Renal pelvis (tissue), 4 donors: ENCODE results near the gene SORCS2. TPM values are rescaled to one million over a fixed set of nuclear protein-coding genes. Genes with fewer than 3 reads are reported as not detected.

Source experiments
- DNase-seq: peaks from one replicate; pipeline ENCODE4 v3.0.0-alpha.2; 2013
- polyA plus RNA-seq, 3 donors: library from polyadenylated mRNA; unstranded; fragments of 120-200 nt; gene quantifications; one replicate each; pipeline ENCODE4 v1.2.1, GENCODE V29; 2013; ENCODE audit not compliant: insufficient read length in 3 of 3

SORCS2 gene
- polyA plus RNA-seq, 3 donors, result 5.2 to 11.7 (median 11.1) TPM

- no peak for DNase-seq
Observed at GRCh38 chr4:7302781-7303404, 110.6 kb downstream of the SORCS2 start.

GRCh38 chr4:7303561-7303960 is 111.2 kb downstream of the SORCS2 start:
- DNase-seq, result no peak

GRCh38 chr4:7304436-7304835 is 112.1 kb downstream of the SORCS2 start:
- no peak for DNase-seq

GRCh38 chr4:7306021-7306965 is 114.0 kb downstream of the SORCS2 start:
- DNase-seq, result no peak

GRCh38 chr4:7306986-7307385 is 114.6 kb downstream of the SORCS2 start:
- DNase-seq, result no peak

GRCh38 chr4:7307394-7308099 is 115.2 kb downstream of the SORCS2 start:
- no peak for DNase-seq

- DNase-seq, result no peak
Observed at GRCh38 chr4:7309181-7309580, 116.8 kb downstream of the SORCS2 start.

GRCh38 chr4:7309636-7310390 is 117.5 kb downstream of the SORCS2 start:
- no peak for DNase-seq

GRCh38 chr4:7310451-7310850 is 118.1 kb downstream of the SORCS2 start:
- DNase-seq, result no peak

GRCh38 chr4:7311205-7311604 is 118.9 kb downstream of the SORCS2 start:
- no peak for DNase-seq

GRCh38 chr4:7312691-7313090 is 120.4 kb downstream of the SORCS2 start:
- no peak for DNase-seq

- no peak for DNase-seq
Observed at GRCh38 chr4:7313347-7313811, 121.0 kb downstream of the SORCS2 start.

GRCh38 chr4:7313991-7314390 is 121.7 kb downstream of the SORCS2 start:
- DNase-seq, result no peak

GRCh38 chr4:7315286-7315685 is 122.9 kb downstream of the SORCS2 start:
- no peak for DNase-seq

GRCh38 chr4:7315935-7316334 is 123.6 kb downstream of the SORCS2 start:
- DNase-seq, result no peak

GRCh38 chr4:7319024-7319423 is 126.7 kb downstream of the SORCS2 start:
- DNase-seq, result no peak

GRCh38 chr4:7320206-7320797 is 128.0 kb downstream of the SORCS2 start:
- no peak for DNase-seq

GRCh38 chr4:7322166-7322991 is 130.0 kb downstream of the SORCS2 start:
- DNase-seq, result peak; percentile 82

GRCh38 chr4:7323461-7323871 is 131.1 kb downstream of the SORCS2 start:
- DNase-seq, result no peak
